ENCODE measurements around the gene DACT2.

DACT2 gene

GRCh38 chr6:168345896-168346754 is 26.5 kb upstream of the DACT2 start:
- Histone ChIP-seq H3K4me2 (ENCODE audit: low read depth, low read length, poor library complexity, severe bottlenecking) (no peak overlapping the region), H3K9ac (ENCODE audit: low read length) (no peak overlapping the region), H3K36me3 (ENCODE audit: low read length) (no peaks in the 10 kb centered on the region), H3K27me3 (ENCODE audit: low read length) (no peaks in the 10 kb centered on the region), H3K9me2 (replicated peaks; ENCODE audit: insufficient read depth, low read length) (no peaks in the 10 kb centered on the region), H4K20me1 (ENCODE audit: low read depth, low read length) (no peaks in the 10 kb centered on the region), H3K9me3 (ENCODE audit: insufficient read depth, low read length) (no peaks in the 10 kb centered on the region), H2AFZ (ENCODE audit: low read depth, low read length, severe bottlenecking) (no peak overlapping the region), H3K79me2 (ENCODE audit: insufficient read depth, low read length) (no peaks in the 10 kb centered on the region), H3K4me3 (ENCODE audit: insufficient read depth, low read length, poor library complexity, severe bottlenecking) (no peak overlapping the region), H3K27ac (ENCODE audit: low read depth, low read length) (no peak overlapping the region), H3F3A (ENCODE audit: insufficient read depth) (no peaks in the 10 kb centered on the region)
- TF ChIP-seq EZH2phosphoT487 (conservative IDR thresholded peaks at IDR 0.05; ENCODE audit: low read length) (no peak), CTCF (IDR thresholded peaks at IDR 0.05; ENCODE audit: insufficient read depth, low read length, poor library complexity, severe bottlenecking) (no peak)

- H3K79me2 ChIP-seq (ENCODE audit: insufficient read depth, low read length), result no peaks in the 10 kb centered on the region
- no peak overlapping the region for H2AFZ ChIP-seq (ENCODE audit: low read depth, low read length, severe bottlenecking)
- H4K20me1 ChIP-seq (ENCODE audit: low read depth, low read length), result no peaks in the 10 kb centered on the region
- no peak overlapping the region for H3K27ac ChIP-seq (ENCODE audit: low read depth, low read length)
- H3K9ac ChIP-seq (ENCODE audit: low read length), result no peak overlapping the region
- TF ChIP-seq CTCF (IDR thresholded peaks at IDR 0.05; ENCODE audit: insufficient read depth, low read length, poor library complexity, severe bottlenecking), result no peak
- TF ChIP-seq EZH2phosphoT487 (conservative IDR thresholded peaks at IDR 0.05; ENCODE audit: low read length), result no peak
- no peaks in the 10 kb centered on the region for H3K9me2 ChIP-seq (replicated peaks; ENCODE audit: insufficient read depth, low read length)
- no peak overlapping the region for H3K4me3 ChIP-seq (ENCODE audit: insufficient read depth, low read length, poor library complexity, severe bottlenecking)
- no peak overlapping the region for H3K4me2 ChIP-seq (ENCODE audit: low read depth, low read length, poor library complexity, severe bottlenecking)
- H3F3A ChIP-seq (ENCODE audit: insufficient read depth), result no peaks in the 10 kb centered on the region
- H3K27me3 ChIP-seq (ENCODE audit: low read length), result no peaks in the 10 kb centered on the region
- H3K9me3 ChIP-seq (ENCODE audit: insufficient read depth, low read length), result no peaks in the 10 kb centered on the region
- H3K36me3 ChIP-seq (ENCODE audit: low read length), result no peaks in the 10 kb centered on the region
Measured at GRCh38 chr6:168345266-168345665, 25.7 kb upstream of the DACT2 start.

- H3K4me3 ChIP-seq (ENCODE audit: insufficient read depth, low read length, poor library complexity, severe bottlenecking), result no peak overlapping the region
- no peak for TF ChIP-seq EZH2phosphoT487 (conservative IDR thresholded peaks at IDR 0.05; ENCODE audit: low read length)
- no peak for TF ChIP-seq CTCF (IDR thresholded peaks at IDR 0.05; ENCODE audit: insufficient read depth, low read length, poor library complexity, severe bottlenecking)
- no peaks in the 10 kb centered on the region for H3K9me3 ChIP-seq (ENCODE audit: insufficient read depth, low read length)
- no peaks in the 10 kb centered on the region for H3F3A ChIP-seq (ENCODE audit: insufficient read depth)
- no peak overlapping the region for H3K9ac ChIP-seq (ENCODE audit: low read length)
- H3K79me2 ChIP-seq (ENCODE audit: insufficient read depth, low read length), result no peaks in the 10 kb centered on the region
- H3K27me3 ChIP-seq (ENCODE audit: low read length), result no peaks in the 10 kb centered on the region
- no peak overlapping the region for H2AFZ ChIP-seq (ENCODE audit: low read depth, low read length, severe bottlenecking)
- no peaks in the 10 kb centered on the region for H4K20me1 ChIP-seq (ENCODE audit: low read depth, low read length)
- no peak overlapping the region for H3K4me2 ChIP-seq (ENCODE audit: low read depth, low read length, poor library complexity, severe bottlenecking)
- H3K36me3 ChIP-seq (ENCODE audit: low read length), result no peaks in the 10 kb centered on the region
- no peaks in the 10 kb centered on the region for H3K9me2 ChIP-seq (replicated peaks; ENCODE audit: insufficient read depth, low read length)
- no peak overlapping the region for H3K27ac ChIP-seq (ENCODE audit: low read depth, low read length)
Measured at GRCh38 chr6:168344338-168344737, 24.8 kb upstream of the DACT2 start.
